Fibroblast of pulmonary artery (primary cell): ENCODE results near the gene EYA2.

Experiments used
- DNase-seq: peaks from one replicate; pipeline ENCODE4 v3.0.0-alpha.2; 2010; ENCODE audit warnings: low read depth
- H3K4me3 ChIP-seq: replicated peaks from 2 replicates; pipeline ENCODE4 v1.5.1; 2011; ENCODE audit warnings: low read depth, mild to moderate bottlenecking, control low read depth, low read length, moderate library complexity
- CTCF ChIP-seq: IDR thresholded peaks from 2 replicates; pipeline ENCODE4 v1.5.1; 2011; ENCODE audit warnings: mild to moderate bottlenecking, control low read depth, low read length, inconsistent platforms; ENCODE audit errors: missing control alignments

The EYA2 gene

GRCh38 chr20:47187450-47188195 is 293.0 kb downstream of the EYA2 start:
- DNase-seq: no peak
- no peak for TF ChIP-seq CTCF
- no peak overlapping the region for H3K4me3 ChIP-seq

GRCh38 chr20:47188540-47188939 is 293.9 kb downstream of the EYA2 start:
- no peak overlapping the region for H3K4me3 ChIP-seq
- TF ChIP-seq CTCF: no peak
- DNase-seq: no peak

- no peak overlapping the region for H3K4me3 ChIP-seq
- DNase-seq: no peak
- no peak for TF ChIP-seq CTCF
Measured at GRCh38 chr20:47189060-47189459, 294.4 kb downstream of the EYA2 start.

- no peak for DNase-seq
- no peak for TF ChIP-seq CTCF
Measured at GRCh38 chr20:47191074-47191673, 296.5 kb downstream of the EYA2 start.

GRCh38 chr20:47191956-47192355 is 297.3 kb downstream of the EYA2 start:
- DNase-seq: no peak
- no peak overlapping the region for H3K4me3 ChIP-seq
- no peak for TF ChIP-seq CTCF

More at GRCh38 chr20:47191074-47191673, 296.5 kb downstream of the EYA2 start:
- H3K4me3 ChIP-seq: no peak overlapping the region

GRCh38 chr20:47195573-47195972 is 300.9 kb downstream of the EYA2 start:
- no peak for TF ChIP-seq CTCF
- DNase-seq: no peak
- no peak overlapping the region for H3K4me3 ChIP-seq
